Transverse colon (tissue), 4 donors: ENCODE results near the gene FAM131B. TPM values are rescaled to one million over a fixed set of nuclear protein-coding genes. Genes with fewer than 3 reads are reported as not detected.

Experiments
- DNase-seq: peaks from one replicate; pipeline ENCODE4 v3.0.0-alpha.2; 2019
- H3K27ac ChIP-seq, 4 donors: fragments of 200-600 bp; sonication (generic); 2 replicates each; pipeline ENCODE4 v1.5.1; 2016 to 2018; ENCODE audit warnings: inconsistent platforms in 4 of 4
- H3K27me3 ChIP-seq: fragments of 200-600 bp; sonication (generic); 2 replicates; pipeline ENCODE4 v1.5.1; 2017; ENCODE audit warnings: inconsistent platforms
- H3K36me3 ChIP-seq, 4 donors: fragments of 200-600 bp; sonication (generic); 2 replicates each; pipeline ENCODE4 v1.5.1; 2017 to 2019; ENCODE audit warnings: inconsistent platforms in 4 of 4
- H3K4me1 ChIP-seq, 4 donors: fragments of 200-600 bp; sonication (generic); 2 replicates each; pipeline ENCODE4 v1.5.1; 2017 to 2020; ENCODE audit warnings: inconsistent platforms in 4 of 4
- H3K4me3 ChIP-seq, 4 donors: fragments of 200-600 bp; sonication (generic); 1 replicate in 1 of 4; 2 replicates in 3 of 4; pipeline versions ENCODE4 v1.5.1 to v1.6.1; 2017 to 2019; ENCODE audit warnings: inconsistent platforms in 4 of 4
- H3K9me3 ChIP-seq, 2 donors: fragments of 200-600 bp; sonication (generic); 2 replicates each; pipeline ENCODE4 v1.5.1; 2017 to 2019; ENCODE audit warnings: inconsistent platforms in 2 of 2
- EP300 ChIP-seq: sonication (generic); formaldehyde crosslinking; IDR thresholded peaks from one replicate; pipeline ENCODE4 v1.6.1; 2017; ENCODE audit warnings: antibody characterized with exemption, low read depth
- POLR2A ChIP-seq: fragments of 450-650 bp; IDR thresholded peaks from one replicate; pipeline ENCODE4 v1.6.1; 2016; ENCODE audit warnings: antibody characterized with exemption, mild to moderate bottlenecking, moderate library complexity
- POLR2AphosphoS5 ChIP-seq, 3 donors: sonication (generic); formaldehyde crosslinking; IDR thresholded peaks; one replicate each; pipeline ENCODE4 v1.6.1; 2016; ENCODE audit warnings: antibody characterized with exemption in 3 of 3
- WGBS, 2 donors: methylation state at CpG; one replicate each; pipeline ENCODE4 v1.1.5; 2018; ENCODE audit warnings: low coverage in 1 of 2; 5-methylcytosine and 5-hydroxymethylcytosine counted together
- in situ Hi-C, 4 donors: fragments of 200-750 bp; cut with MboI; loops; one replicate each; pipeline versions ENCODE4 v1.15.0 to v1.15.1; 2017; ENCODE audit warnings: low sequenced_read_pairs in 3 of 4, low pct_ligation_motif_present in 1 of 4, low pct_unique_long_range_greater_than_20kb in 1 of 4
- intact Hi-C: fragments of 100-400 bp; cut with DNase I; formaldehyde crosslinking; loops from one replicate; pipeline ENCODE4 v1.15.1; 2023; ENCODE audit warnings: low total_unique reads
- total RNA-seq, 4 donors: library from RNA; depleted of rRNA; stranded (reverse); fragments of >200 nt; gene quantifications; one replicate each; pipeline ENCODE4 v1.1.0, GENCODE V29; 2016
- TF ChIP-seq, protein P1 (sequence below), 5 experiments: fragments of 200-600 bp in 3 of 5; fragments of 450-650 bp in 2 of 5; sonication (generic) in 3 of 5; IDR thresholded peaks; 1 replicate in 2 of 5; 2 replicates in 3 of 5; pipeline ENCODE4 v1.5.1; 2016 to 2017; ENCODE audit warnings: antibody characterized with exemption in 5 of 5, inconsistent platforms in 3 of 5, mild to moderate bottlenecking in 2 of 5, moderate library complexity in 1 of 5

The FAM131B gene
- total RNA-seq, 4 donors from 2014 or later: 2.2 to 33.4 (median 4.7) TPM

GRCh38 chr7:143341842-143342241 is 20.7 kb downstream of the FAM131B start:
- in situ Hi-C loops (loop anchor here in 1 of 4 donors (25.0 kb wide), 1 partner anchor 330 kb away; no protein-coding TSS in a partner anchor), intact Hi-C loops (no loop called here)
- Histone ChIP-seq H3K36me3 (no peaks in the 10 kb centered on the region), H3K4me3 (no peak overlapping the region), H3K27ac (no peak overlapping the region), H3K9me3 (no peaks in the 10 kb centered on the region), H3K4me1 (peaks cover 0 to 8% (median 3%) of the 10 kb centered on the region in 4 donors), H3K27me3 (peaks cover 15% of the 10 kb centered on the region)
- DNase-seq: no peak
- WGBS, 2 donors: 85 to 93% methylated on average over 6 to 8 of the region's 8 CpGs
- no peak for TF ChIP-seq POLR2A
- TF ChIP-seq EP300: no peak
- TF ChIP-seq POLR2AphosphoS5 (IDR thresholded peaks at IDR 0.05): no peak
- TF ChIP-seq, protein P1, sequence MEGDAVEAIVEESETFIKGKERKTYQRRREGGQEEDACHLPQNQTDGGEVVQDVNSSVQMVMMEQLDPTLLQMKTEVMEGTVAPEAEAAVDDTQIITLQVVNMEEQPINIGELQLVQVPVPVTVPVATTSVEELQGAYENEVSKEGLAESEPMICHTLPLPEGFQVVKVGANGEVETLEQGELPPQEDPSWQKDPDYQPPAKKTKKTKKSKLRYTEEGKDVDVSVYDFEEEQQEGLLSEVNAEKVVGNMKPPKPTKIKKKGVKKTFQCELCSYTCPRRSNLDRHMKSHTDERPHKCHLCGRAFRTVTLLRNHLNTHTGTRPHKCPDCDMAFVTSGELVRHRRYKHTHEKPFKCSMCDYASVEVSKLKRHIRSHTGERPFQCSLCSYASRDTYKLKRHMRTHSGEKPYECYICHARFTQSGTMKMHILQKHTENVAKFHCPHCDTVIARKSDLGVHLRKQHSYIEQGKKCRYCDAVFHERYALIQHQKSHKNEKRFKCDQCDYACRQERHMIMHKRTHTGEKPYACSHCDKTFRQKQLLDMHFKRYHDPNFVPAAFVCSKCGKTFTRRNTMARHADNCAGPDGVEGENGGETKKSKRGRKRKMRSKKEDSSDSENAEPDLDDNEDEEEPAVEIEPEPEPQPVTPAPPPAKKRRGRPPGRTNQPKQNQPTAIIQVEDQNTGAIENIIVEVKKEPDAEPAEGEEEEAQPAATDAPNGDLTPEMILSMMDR (IDR thresholded peaks at IDR 0.05): no peak

- 75 to 90% methylated on average over 3 of the region's 3 CpGs for WGBS, 2 donors
- in situ Hi-C loops: loop anchor here in 1 of 4 donors (25.0 kb wide), 1 partner anchor 325 kb away; no protein-coding TSS in a partner anchor
Measured at GRCh38 chr7:143337216-143337615, 25.3 kb downstream of the FAM131B start.

GRCh38 chr7:143334244-143334643 is 28.3 kb downstream of the FAM131B start:
- Histone ChIP-seq H3K9me3 (no peaks in the 10 kb centered on the region), H3K27ac (no peak overlapping the region), H3K27me3 (peaks cover 6% of the 10 kb centered on the region), H3K36me3 (no peaks in the 10 kb centered on the region), H3K4me1 (no peaks in the 10 kb centered on the region), H3K4me3 (no peak overlapping the region)
- no peak for TF ChIP-seq POLR2A
- TF ChIP-seq EP300: no peak
- TF ChIP-seq, protein P1 (IDR thresholded peaks at IDR 0.05): no peak
- TF ChIP-seq POLR2AphosphoS5 (IDR thresholded peaks at IDR 0.05): no peak
- DNase-seq: no peak
- intact Hi-C loops: no loop called here
- 50 to 58% methylated on average over 1 of the region's 1 CpG for WGBS, 2 donors
- in situ Hi-C loops: loop anchor here in 1 of 4 donors (25.0 kb wide), 1 partner anchor 322 kb away; no protein-coding TSS in a partner anchor

More at GRCh38 chr7:143337216-143337615, 25.3 kb downstream of the FAM131B start:
- intact Hi-C loops: no loop called here
- no peak overlapping the region for H3K27ac ChIP-seq
- no peak for DNase-seq
- no peaks in the 10 kb centered on the region for H3K4me1 ChIP-seq
- no peaks in the 10 kb centered on the region for H3K9me3 ChIP-seq
- H3K27me3 ChIP-seq: peaks cover 9% of the 10 kb centered on the region
- no peak overlapping the region for H3K4me3 ChIP-seq
- H3K36me3 ChIP-seq: no peaks in the 10 kb centered on the region
- TF ChIP-seq EP300 (no peak), POLR2AphosphoS5 (IDR thresholded peaks at IDR 0.05) (no peak), POLR2A (no peak)
- TF ChIP-seq, protein P1 (IDR thresholded peaks at IDR 0.05): no peak

- Histone ChIP-seq H3K36me3 (no peaks in the 10 kb centered on the region), H3K9me3 (no peaks in the 10 kb centered on the region), H3K27me3 (no peaks in the 10 kb centered on the region), H3K4me1 (no peaks in the 10 kb centered on the region), H3K27ac (peak overlapping the region in 1 of 4 donors; percentile 20), H3K4me3 (no peak overlapping the region)
- 65 to 76% methylated on average over 7 to 8 of the region's 8 CpGs for WGBS, 2 donors
- in situ Hi-C loops (loop anchor here in 1 of 4 donors (25.0 kb wide), 1 partner anchor 319 kb away; no protein-coding TSS in a partner anchor), intact Hi-C loops (no loop called here)
- no peak for TF ChIP-seq EP300
- TF ChIP-seq, protein P1 (IDR thresholded peaks at IDR 0.05): no peak
- no peak for TF ChIP-seq POLR2A
- no peak for TF ChIP-seq POLR2AphosphoS5 (IDR thresholded peaks at IDR 0.05)
- DNase-seq: no peak
Measured at GRCh38 chr7:143331179-143331801, 31.2 kb downstream of the FAM131B start.
